Glomerular visceral epithelial cell (primary cell): ENCODE results near the gene MYH3.
A peak's percentile ranks its signal among the peaks of the same experiment; 100 is the strongest.
"Not testable (repeated sequence)": the region's sequence is repeated elsewhere in the genome, so short reads cannot be mapped to it uniquely, and the experiment has no call there.

Experiments
- DNase-seq: peaks from one replicate; pipeline ENCODE4 v3.0.0-alpha.2; 2016; ENCODE audit errors: extremely low spot score

MYH3 gene

GRCh38 chr17:10657148-10657547 is at the start of gene MYH3:
Gene MYH3, minus strand, starts transcription at chr17:10657309. Its CDS starts 2,245 bp downstream, at chr17:10655064.
- DNase-seq = no peak

GRCh38 chr17:10705727-10706126 is 48.6 kb upstream of the MYH3 start:
- DNase-seq = no peak

GRCh38 chr17:10702574-10702973 is 45.5 kb upstream of the MYH3 start:
- peak; percentile 6 for DNase-seq

DNA sequence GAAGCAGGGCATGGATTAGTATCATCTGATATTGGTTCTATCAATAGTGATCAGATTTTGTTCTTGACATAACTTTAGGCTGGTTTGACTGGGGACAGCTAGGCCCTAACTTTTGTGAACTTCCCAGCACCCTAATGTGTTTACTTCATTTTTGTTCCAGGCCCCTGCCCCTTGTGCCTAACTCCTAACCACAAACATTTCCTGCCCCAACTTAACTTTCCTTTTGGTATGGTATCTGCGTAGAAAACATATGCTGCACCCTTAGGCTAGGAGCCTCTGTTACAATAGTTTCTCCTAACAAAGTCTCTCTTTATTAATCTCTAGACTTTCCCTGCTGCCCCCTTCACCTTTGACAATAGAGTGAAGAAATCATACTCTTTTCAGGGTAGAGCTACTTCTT is 42.7 kb upstream of the MYH3 start:
- DNase-seq = no peak

GRCh38 chr17:10698096-10698818 is 41.1 kb upstream of the MYH3 start:
- peak; percentile 5 for DNase-seq

GRCh38 chr17:10697092-10698081 is 40.3 kb upstream of the MYH3 start, which contains the start of the genes ADPRM and SCO1:
Gene ADPRM, plus strand, starts transcription at chr17:10697594. Its CDS starts 7,333 bp downstream, at chr17:10704927.
Gene SCO1, minus strand, starts transcription at chr17:10697533. Its CDS starts 26 bp downstream, at chr17:10697507.
- peak; percentile 94 for DNase-seq

GRCh38 chr17:10695875-10696407 is 38.8 kb upstream of the MYH3 start:
- DNase-seq = not testable (repeated sequence)

GRCh38 chr17:10687499-10687898 is 30.4 kb upstream of the MYH3 start:
- no peak for DNase-seq

DNA sequence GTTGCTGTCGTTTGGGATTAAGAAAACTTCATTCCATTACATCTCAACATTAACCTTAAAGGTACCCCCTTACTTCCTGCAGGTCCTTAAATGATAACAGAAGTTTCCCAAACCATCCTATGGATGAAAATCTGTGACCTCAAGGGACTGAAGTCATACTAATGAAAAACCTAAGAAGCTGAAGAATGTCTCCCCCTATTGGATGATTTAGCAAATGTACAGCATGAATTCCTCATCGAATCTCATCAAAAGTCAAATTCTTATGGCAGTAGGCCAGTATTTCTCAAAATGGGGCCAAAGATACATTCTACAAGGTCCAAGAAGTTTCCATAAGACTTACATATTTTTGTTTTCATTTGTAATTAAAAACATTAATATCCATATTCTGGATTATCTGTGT is 26.7 kb upstream of the MYH3 start:
- DNase-seq = no peak

DNA sequence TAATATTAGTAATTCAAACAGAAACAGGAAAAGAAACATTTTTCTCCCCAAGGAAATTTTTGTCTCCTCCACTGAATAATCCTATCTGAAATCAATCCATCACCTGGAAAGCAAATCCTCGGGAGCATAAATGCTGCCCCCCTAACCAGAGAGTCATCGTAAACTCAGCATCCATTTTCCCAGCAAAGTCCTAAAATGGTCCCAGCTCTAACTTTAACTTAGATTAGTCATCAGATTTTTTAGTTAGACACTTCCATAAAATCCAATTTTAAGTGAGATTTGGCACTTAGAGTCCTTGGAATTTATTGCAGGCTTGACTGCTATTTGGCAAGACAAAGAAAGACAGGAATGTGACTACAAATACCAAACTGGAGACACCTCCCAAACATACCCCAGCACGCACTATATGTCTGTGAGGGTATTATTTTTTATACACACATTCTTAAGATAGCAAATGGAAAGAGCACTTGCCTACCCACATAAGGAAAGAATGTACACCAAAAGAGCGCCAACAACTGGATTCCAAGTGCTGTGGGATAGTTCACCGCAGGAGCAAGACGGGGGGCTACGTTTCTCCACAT is 24.8 kb upstream of the MYH3 start:
- DNase-seq = no peak

GRCh38 chr17:10674704-10675103 is 17.6 kb upstream of the MYH3 start:
- DNase-seq = no peak

DNA sequence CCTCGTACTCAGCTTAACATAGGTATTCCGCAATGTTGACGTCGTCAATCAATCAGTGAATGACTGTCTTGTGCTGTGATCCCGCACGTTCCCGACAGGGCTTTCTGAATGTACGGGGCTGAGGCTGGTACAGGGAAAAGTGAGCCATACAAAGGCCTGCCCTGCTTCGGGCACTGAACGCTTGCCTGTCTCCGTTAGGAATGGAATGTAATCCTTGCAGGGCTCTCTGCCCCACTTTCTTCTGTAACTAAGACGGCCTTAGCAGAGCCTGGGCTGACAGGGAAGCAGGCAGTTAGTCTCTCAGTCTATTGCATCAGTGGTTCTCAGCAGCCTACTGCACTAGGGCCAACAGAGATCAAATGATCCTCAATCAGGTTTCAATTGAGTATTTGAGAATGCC is 16.2 kb upstream of the MYH3 start:
- DNase-seq = no peak

GRCh38 chr17:10668775-10669174 is 11.7 kb upstream of the MYH3 start:
- no peak for DNase-seq

DNA sequence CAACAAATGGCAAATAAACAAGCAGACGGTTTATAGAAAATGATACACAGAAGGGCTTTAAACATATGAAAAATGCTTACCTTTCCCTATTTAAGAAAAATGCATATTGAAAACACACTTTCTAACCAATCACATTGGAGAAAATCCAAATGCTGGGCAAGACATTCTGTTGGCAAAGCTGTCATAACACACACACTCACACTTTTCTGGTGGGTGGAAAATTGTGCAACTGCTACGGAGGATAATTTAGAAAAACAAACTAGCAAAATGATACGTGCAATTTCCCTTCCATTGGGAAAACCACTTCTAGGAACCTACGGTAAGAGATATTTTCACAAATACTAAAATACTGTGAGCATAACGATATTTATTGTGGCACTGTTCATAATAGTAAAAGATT is 9.8 kb upstream of the MYH3 start:
- no peak for DNase-seq

DNA sequence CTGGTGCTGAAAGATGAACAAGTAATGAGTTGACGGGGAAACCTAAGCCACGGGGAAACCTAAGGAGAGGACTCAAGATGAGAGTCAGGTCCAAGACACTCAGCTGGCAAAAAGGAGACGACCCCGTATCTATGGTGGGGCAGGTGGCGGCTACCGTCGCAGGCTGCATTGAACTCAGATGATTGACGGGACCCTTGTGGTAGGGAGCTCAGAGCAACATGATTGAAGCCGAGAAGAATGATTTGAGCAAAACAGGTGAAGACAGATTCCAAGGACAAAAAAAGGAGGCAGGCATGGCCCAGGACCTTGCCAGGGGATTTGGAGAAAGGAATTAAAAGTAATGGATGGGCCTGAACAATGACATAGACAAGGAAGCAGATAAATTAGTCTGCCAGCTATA is 7.5 kb upstream of the MYH3 start:
- no peak for DNase-seq

DNA sequence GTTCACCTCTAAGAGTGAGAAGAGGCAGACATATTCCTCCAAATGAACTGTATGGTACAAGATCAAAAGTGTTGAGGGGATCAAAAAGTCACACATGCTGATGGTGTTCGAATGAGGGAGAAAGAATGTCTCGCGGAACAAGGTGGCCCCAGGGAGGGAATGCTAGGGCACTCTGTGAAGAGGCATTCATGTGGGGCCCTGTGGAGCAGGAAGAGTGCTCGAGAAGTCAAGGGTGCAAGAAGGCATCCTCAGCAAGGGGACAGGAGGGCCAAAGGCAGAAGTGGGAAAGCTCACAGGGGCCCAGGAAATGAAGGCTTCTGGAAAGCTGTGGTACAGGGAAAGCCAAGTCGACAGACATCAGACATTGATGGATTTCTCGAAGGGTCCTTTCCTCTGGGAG is 6.1 kb upstream of the MYH3 start:
- DNase-seq = no peak

GRCh38 chr17:10661437-10661836 is 4.3 kb upstream of the MYH3 start:
- DNase-seq = no peak

- DNase-seq = no peak
Measured at GRCh38 chr17:10657879-10658278, 770 bp upstream of the MYH3 start.

DNA sequence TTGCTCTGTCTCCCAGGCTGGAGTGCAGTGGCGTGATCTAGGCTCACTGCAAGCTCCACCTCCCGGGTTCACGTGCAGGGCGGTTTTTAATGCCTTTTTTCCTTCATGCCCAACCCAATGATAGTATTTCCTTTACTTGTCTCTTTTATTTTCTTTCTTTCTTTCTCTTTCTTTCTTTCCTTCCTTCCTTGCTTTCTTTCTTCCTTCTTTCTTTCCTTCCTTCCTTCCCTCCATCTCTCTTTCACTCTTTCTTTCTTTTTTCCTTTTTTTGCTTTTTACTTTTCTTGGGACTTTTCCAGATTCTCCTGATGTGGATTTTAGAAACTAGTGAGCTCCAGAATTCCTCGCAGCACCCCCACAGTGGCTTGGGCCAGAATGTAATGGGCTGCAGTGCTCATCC is 3.1 kb downstream of the MYH3 start:
- DNase-seq = no peak

DNA sequence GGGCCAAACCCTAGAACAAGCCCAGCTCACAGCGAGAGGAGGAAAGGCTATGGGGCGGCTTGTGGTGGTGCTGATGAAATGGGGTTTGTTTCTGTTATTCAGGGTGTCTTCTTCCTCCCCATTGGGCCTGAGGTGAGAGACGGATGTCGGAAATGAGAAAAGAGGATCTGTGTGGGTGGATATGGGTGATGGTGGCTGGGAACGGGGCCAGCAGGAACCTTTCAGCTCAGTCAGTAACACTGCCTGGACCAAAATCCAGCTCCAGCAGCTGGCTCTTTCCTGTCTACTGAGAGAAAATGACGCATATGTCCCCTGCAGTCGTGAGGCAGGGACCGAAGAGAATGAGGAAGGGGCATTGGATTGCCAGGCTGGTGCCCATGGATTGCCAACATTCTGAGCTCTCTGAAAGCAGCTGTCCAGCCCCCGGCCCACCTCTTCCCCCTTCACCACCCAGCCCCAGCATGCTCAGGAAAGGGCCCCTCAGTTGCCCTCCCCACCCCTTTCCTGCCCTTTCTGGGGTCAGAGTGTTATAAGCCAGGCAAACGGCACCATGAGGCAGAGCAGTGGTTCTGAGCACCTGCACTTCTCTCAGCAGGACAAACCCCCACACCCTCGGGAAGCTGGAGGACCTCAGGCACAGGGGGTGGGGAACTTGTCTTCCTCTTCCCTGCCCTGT is 4.0 kb downstream of the MYH3 start:
- no peak for DNase-seq

- no peak for DNase-seq
Measured at GRCh38 chr17:10651927-10652326, 5.2 kb downstream of the MYH3 start.
